ENCODE data around the gene PCDH9.

The PCDH9 gene

GRCh38 chr13:66397133-66397532 is 833.0 kb downstream of the PCDH9 start:
- no peak for TF ChIP-seq TAF1 (IDR thresholded peaks at IDR 0.05; ENCODE audit: borderline replicate concordance, insufficient read depth, low read length)
- TF ChIP-seq REST (IDR thresholded peaks at IDR 0.05; ENCODE audit: insufficient read depth in 1 of 2, low read depth in 2 of 2, low read length in 2 of 2): no peak
- no peak for TF ChIP-seq FOXP2 (optimal IDR thresholded peaks at IDR 0.05; ENCODE audit: borderline replicate concordance, extremely low read depth, extremely low read length, insufficient read depth)
- TF ChIP-seq SIN3A (IDR thresholded peaks at IDR 0.05; ENCODE audit: borderline replicate concordance, insufficient read depth, low read length): no peak
- no peak for TF ChIP-seq POLR2AphosphoS5 (IDR thresholded peaks at IDR 0.05; ENCODE audit: low read depth, low read length)

GRCh38 chr13:66391322-66391721 is 838.8 kb downstream of the PCDH9 start:
- TF ChIP-seq POLR2AphosphoS5 (IDR thresholded peaks at IDR 0.05; ENCODE audit: low read depth, low read length): no peak
- no peak for TF ChIP-seq TAF1 (IDR thresholded peaks at IDR 0.05; ENCODE audit: borderline replicate concordance, insufficient read depth, low read length)
- no peak for TF ChIP-seq SIN3A (IDR thresholded peaks at IDR 0.05; ENCODE audit: borderline replicate concordance, insufficient read depth, low read length)
- TF ChIP-seq REST (IDR thresholded peaks at IDR 0.05; ENCODE audit: insufficient read depth in 1 of 2, low read depth in 2 of 2, low read length in 2 of 2): no peak
- no peak for TF ChIP-seq FOXP2 (optimal IDR thresholded peaks at IDR 0.05; ENCODE audit: borderline replicate concordance, extremely low read depth, extremely low read length, insufficient read depth)

GRCh38 chr13:66378894-66379293 is 851.2 kb downstream of the PCDH9 start:
- TF ChIP-seq SIN3A (IDR thresholded peaks at IDR 0.05; ENCODE audit: borderline replicate concordance, insufficient read depth, low read length) (no peak), FOXP2 (optimal IDR thresholded peaks at IDR 0.05; ENCODE audit: borderline replicate concordance, extremely low read depth, extremely low read length, insufficient read depth) (no peak), POLR2AphosphoS5 (IDR thresholded peaks at IDR 0.05; ENCODE audit: low read depth, low read length) (no peak), REST (IDR thresholded peaks at IDR 0.05; ENCODE audit: insufficient read depth in 1 of 2, low read depth in 2 of 2, low read length in 2 of 2) (no peak)

GRCh38 chr13:66377569-66377968 is 852.6 kb downstream of the PCDH9 start:
- TF ChIP-seq POLR2AphosphoS5 (IDR thresholded peaks at IDR 0.05; ENCODE audit: low read depth, low read length): no peak
- TF ChIP-seq TAF1 (IDR thresholded peaks at IDR 0.05; ENCODE audit: borderline replicate concordance, insufficient read depth, low read length): no peak
- TF ChIP-seq FOXP2 (optimal IDR thresholded peaks at IDR 0.05; ENCODE audit: borderline replicate concordance, extremely low read depth, extremely low read length, insufficient read depth): no peak
- TF ChIP-seq SIN3A (IDR thresholded peaks at IDR 0.05; ENCODE audit: borderline replicate concordance, insufficient read depth, low read length): no peak
- no peak for TF ChIP-seq REST (IDR thresholded peaks at IDR 0.05; ENCODE audit: insufficient read depth in 1 of 2, low read depth in 2 of 2, low read length in 2 of 2)

GRCh38 chr13:66375756-66376155 is 854.4 kb downstream of the PCDH9 start:
- no peak for TF ChIP-seq POLR2AphosphoS5 (IDR thresholded peaks at IDR 0.05; ENCODE audit: low read depth, low read length)
- TF ChIP-seq SIN3A (IDR thresholded peaks at IDR 0.05; ENCODE audit: borderline replicate concordance, insufficient read depth, low read length): no peak
- no peak for TF ChIP-seq TAF1 (IDR thresholded peaks at IDR 0.05; ENCODE audit: borderline replicate concordance, insufficient read depth, low read length)
- TF ChIP-seq REST (IDR thresholded peaks at IDR 0.05; ENCODE audit: insufficient read depth in 1 of 2, low read depth in 2 of 2, low read length in 2 of 2): no peak
- TF ChIP-seq FOXP2 (optimal IDR thresholded peaks at IDR 0.05; ENCODE audit: borderline replicate concordance, extremely low read depth, extremely low read length, insufficient read depth): no peak
